HL-60 (cell line): ENCODE measurements around the gene SYNM.

Experiments used
- DNase-seq, 2 experiments: peaks; one replicate each; pipeline ENCODE4 v3.0.0-alpha.2; 2010 to 2020; ENCODE audit warnings: low read depth in 1 of 2, low spot score in 1 of 2
- H3K27ac ChIP-seq: fragments of 250-450 bp; sonication (Bioruptor Pico); replicated peaks from 2 replicates; pipeline ENCODE4 v1.5.1; 2020; ENCODE audit warnings: mild to moderate bottlenecking, moderate library complexity
- H3K27me3 ChIP-seq: fragments of 250-450 bp; sonication (Bioruptor Pico); 2 replicates; pipeline ENCODE4 v1.5.1; 2021; ENCODE audit warnings: mild to moderate bottlenecking, moderate library complexity; ENCODE audit not compliant: insufficient read depth, poor library complexity, severe bottlenecking
- H3K4me3 ChIP-seq: replicated peaks from 2 replicates; pipeline ENCODE4 v1.5.1; 2011; ENCODE audit warnings: mild to moderate bottlenecking, control low read depth, low read length; ENCODE audit not compliant: insufficient read depth
- GABPA ChIP-seq: IDR thresholded peaks from 2 replicates; pipeline ENCODE4 v1.6.1; 2012; ENCODE audit warnings: low read depth
- POLR2AphosphoS5 ChIP-seq: IDR thresholded peaks from 2 replicates; pipeline ENCODE4 v1.6.1; 2012; ENCODE audit warnings: low read depth
- SPI1 ChIP-seq: IDR thresholded peaks from 2 replicates; pipeline ENCODE4 v1.6.1; 2012; ENCODE audit warnings: low read depth, mild to moderate bottlenecking, borderline replicate concordance
- TF ChIP-seq, protein P1 (sequence below): IDR thresholded peaks from 2 replicates; pipeline ENCODE4 v1.6.1; 2012; ENCODE audit warnings: low read depth; ENCODE audit not compliant: insufficient replicate concordance
- TF ChIP-seq, protein P2 (sequence below): IDR thresholded peaks from one replicate; pipeline ENCODE4 v1.5.1; 2011; ENCODE audit warnings: low read length, control low read depth, inconsistent platforms; ENCODE audit not compliant: insufficient read depth

Gene SYNM

DNA sequence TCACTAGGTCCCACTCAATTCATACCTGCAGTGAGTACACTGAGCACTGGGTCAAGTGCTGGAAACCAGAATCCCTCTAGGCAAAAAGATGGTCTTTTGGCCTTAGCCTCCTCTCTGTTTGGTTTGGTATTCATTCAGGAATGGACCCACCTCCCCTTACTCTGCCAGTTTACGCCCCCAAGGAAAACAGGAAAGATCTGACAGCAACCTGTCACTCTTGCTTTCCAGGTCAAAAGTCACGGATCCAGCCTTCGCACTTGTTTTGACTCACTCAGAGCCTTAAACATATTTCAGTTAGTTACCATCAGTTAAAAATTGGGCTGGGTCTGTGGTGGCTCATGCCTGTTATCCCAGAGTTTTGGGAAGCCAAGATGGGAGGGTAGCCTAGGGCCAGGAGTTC, 68.1 kb downstream of the SYNM start:
- H3K27ac ChIP-seq = no peak overlapping the region
- H3K4me3 ChIP-seq = no peak overlapping the region
- DNase-seq = no peak
- no peaks in the 10 kb centered on the region for H3K27me3 ChIP-seq
- TF ChIP-seq, protein P1, sequence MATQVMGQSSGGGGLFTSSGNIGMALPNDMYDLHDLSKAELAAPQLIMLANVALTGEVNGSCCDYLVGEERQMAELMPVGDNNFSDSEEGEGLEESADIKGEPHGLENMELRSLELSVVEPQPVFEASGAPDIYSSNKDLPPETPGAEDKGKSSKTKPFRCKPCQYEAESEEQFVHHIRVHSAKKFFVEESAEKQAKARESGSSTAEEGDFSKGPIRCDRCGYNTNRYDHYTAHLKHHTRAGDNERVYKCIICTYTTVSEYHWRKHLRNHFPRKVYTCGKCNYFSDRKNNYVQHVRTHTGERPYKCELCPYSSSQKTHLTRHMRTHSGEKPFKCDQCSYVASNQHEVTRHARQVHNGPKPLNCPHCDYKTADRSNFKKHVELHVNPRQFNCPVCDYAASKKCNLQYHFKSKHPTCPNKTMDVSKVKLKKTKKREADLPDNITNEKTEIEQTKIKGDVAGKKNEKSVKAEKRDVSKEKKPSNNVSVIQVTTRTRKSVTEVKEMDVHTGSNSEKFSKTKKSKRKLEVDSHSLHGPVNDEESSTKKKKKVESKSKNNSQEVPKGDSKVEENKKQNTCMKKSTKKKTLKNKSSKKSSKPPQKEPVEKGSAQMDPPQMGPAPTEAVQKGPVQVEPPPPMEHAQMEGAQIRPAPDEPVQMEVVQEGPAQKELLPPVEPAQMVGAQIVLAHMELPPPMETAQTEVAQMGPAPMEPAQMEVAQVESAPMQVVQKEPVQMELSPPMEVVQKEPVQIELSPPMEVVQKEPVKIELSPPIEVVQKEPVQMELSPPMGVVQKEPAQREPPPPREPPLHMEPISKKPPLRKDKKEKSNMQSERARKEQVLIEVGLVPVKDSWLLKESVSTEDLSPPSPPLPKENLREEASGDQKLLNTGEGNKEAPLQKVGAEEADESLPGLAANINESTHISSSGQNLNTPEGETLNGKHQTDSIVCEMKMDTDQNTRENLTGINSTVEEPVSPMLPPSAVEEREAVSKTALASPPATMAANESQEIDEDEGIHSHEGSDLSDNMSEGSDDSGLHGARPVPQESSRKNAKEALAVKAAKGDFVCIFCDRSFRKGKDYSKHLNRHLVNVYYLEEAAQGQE = no peak
- TF ChIP-seq POLR2AphosphoS5 (no peak), GABPA (no peak), SPI1 (no peak)
- TF ChIP-seq, protein P2, sequence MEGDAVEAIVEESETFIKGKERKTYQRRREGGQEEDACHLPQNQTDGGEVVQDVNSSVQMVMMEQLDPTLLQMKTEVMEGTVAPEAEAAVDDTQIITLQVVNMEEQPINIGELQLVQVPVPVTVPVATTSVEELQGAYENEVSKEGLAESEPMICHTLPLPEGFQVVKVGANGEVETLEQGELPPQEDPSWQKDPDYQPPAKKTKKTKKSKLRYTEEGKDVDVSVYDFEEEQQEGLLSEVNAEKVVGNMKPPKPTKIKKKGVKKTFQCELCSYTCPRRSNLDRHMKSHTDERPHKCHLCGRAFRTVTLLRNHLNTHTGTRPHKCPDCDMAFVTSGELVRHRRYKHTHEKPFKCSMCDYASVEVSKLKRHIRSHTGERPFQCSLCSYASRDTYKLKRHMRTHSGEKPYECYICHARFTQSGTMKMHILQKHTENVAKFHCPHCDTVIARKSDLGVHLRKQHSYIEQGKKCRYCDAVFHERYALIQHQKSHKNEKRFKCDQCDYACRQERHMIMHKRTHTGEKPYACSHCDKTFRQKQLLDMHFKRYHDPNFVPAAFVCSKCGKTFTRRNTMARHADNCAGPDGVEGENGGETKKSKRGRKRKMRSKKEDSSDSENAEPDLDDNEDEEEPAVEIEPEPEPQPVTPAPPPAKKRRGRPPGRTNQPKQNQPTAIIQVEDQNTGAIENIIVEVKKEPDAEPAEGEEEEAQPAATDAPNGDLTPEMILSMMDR = no peak

DNA sequence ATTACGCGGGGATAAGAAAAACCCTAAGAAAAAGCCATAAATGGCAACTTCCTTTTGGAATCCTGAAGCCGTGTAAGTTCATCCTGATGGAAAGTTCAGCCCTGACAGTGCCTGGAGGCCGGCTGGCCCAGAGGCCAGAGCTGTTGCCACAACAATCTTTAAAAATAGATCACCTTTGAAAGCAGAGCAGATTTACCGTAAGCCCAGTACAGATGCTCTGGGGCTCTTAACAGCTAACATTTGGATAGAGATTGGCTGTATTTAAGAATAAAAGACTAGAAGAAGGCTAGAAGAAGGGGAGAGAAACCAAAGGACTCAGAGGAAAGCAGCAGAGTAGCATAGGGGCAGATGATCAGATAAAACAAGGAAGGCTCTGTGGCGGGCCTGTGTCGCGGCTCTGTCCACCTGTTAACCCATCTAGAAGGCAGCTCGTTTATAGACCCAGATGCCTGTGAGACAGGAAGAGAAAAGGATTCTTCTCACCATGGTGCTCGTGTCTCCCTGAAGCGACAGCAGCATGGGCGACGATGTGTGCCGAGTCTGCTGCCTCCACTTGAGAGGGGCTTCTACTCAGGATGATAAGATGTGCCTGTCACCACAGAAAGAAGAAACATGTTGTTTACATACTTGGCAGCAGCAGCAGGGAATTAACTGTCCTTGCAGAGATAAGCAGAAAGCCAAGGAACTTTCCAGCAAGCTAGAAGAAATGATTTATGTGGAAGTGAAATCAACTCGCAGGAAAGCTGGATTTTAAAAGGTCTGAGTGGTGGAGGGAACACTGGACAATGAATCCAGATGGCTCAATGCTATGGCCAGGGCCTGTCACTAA, 69.9 kb downstream of the SYNM start:
- Histone ChIP-seq H3K27ac (no peak overlapping the region), H3K27me3 (no peaks in the 10 kb centered on the region), H3K4me3 (no peak overlapping the region)
- no peak for TF ChIP-seq POLR2AphosphoS5
- no peak for TF ChIP-seq GABPA
- TF ChIP-seq, protein P1 = no peak
- TF ChIP-seq, protein P2 = no peak
- no peak for TF ChIP-seq SPI1
- DNase-seq = no peak

DNA sequence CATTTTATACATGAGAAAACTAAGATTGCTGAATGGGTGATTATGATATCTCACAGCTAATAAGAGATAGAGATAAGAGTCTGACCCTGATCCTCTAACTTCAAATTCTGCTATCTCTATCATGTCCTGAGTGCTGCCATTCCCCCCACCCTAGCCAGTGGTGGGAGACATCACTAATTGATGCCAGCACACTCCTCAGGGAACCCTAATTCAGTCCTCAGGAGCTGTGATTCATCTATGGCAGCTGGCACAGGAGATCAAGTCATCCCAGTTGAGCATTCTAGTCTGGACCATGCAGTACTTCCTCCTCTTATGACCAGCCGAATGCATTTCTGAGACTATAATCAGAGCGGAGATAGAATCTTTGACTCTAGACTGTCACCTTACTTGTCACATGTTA, 71.9 kb downstream of the SYNM start:
- no peak for TF ChIP-seq SPI1
- TF ChIP-seq POLR2AphosphoS5 = no peak
- TF ChIP-seq, protein P2 = no peak
- TF ChIP-seq, protein P1 = no peak
- no peak for TF ChIP-seq GABPA
- Histone ChIP-seq H3K27ac (no peak overlapping the region), H3K27me3 (no peaks in the 10 kb centered on the region), H3K4me3 (no peak overlapping the region)
- DNase-seq = no peak
